Cardiac fibroblast (primary cell): ENCODE measurements around the gene PRPF4.

Source experiments
- DNase-seq, 2 donors: peaks; one replicate each; pipeline versions ENCODE4 v3.0.0 to v3.0.0-alpha.2; 2010; ENCODE audit warnings: low read depth in 2 of 2
- H3K4me3 ChIP-seq, 2 donors: replicated peaks in 1 of 2; 1 replicate in 1 of 2; 2 replicates in 1 of 2; pipeline ENCODE4 v1.5.1; 2011; ENCODE audit warnings: low read depth in 2 of 2, low read length in 2 of 2, mild to moderate bottlenecking in 2 of 2, moderate library complexity in 1 of 2
- CTCF ChIP-seq: IDR thresholded peaks from one replicate; pipeline ENCODE4 v1.5.1; 2011; ENCODE audit warnings: low read depth, mild to moderate bottlenecking, low read length, inconsistent platforms

Gene PRPF4

GRCh38 chr9:113310538-113310937 is 35.1 kb downstream of the PRPF4 start:
- no peak for TF ChIP-seq CTCF
- peak in 1 of 2 donors; percentile 62 for DNase-seq
- H3K4me3 ChIP-seq = no peak overlapping the region

- no peak overlapping the region for H3K4me3 ChIP-seq
- TF ChIP-seq CTCF = no peak
- no peak for DNase-seq
Observed at GRCh38 chr9:113311961-113312360, 36.5 kb downstream of the PRPF4 start.

GRCh38 chr9:113313261-113313660 is 37.8 kb downstream of the PRPF4 start:
- no peak for DNase-seq
- no peak overlapping the region for H3K4me3 ChIP-seq
- TF ChIP-seq CTCF = no peak

GRCh38 chr9:113315231-113315630 is 39.8 kb downstream of the PRPF4 start:
- H3K4me3 ChIP-seq = no peak overlapping the region
- no peak for DNase-seq
- no peak for TF ChIP-seq CTCF

GRCh38 chr9:113316030-113316429 is 40.6 kb downstream of the PRPF4 start:
- TF ChIP-seq CTCF = no peak
- no peak for DNase-seq

GRCh38 chr9:113317777-113318176 is 42.3 kb downstream of the PRPF4 start:
- TF ChIP-seq CTCF = peak; percentile 33
- DNase-seq = peak; percentile 46 to 54
- no peak overlapping the region for H3K4me3 ChIP-seq

More at GRCh38 chr9:113316030-113316429, 40.6 kb downstream of the PRPF4 start:
- H3K4me3 ChIP-seq = no peak overlapping the region

- no peak overlapping the region for H3K4me3 ChIP-seq
- TF ChIP-seq CTCF = no peak
- DNase-seq = no peak
Observed at GRCh38 chr9:113319054-113319453, 43.6 kb downstream of the PRPF4 start.
